H4 (cell line): ENCODE data around the gene MDH2. TPM values are rescaled to one million over a fixed set of nuclear protein-coding genes. Genes with fewer than 3 reads are reported as not detected.
"Not testable (repeated sequence)": the region's sequence is repeated elsewhere in the genome, so short reads cannot be mapped to it uniquely, and the experiment has no call there.

Experiments
- DNase-seq: peaks from one replicate; pipeline ENCODE4 v3.0.0-alpha.2; 2015; ENCODE audit warnings: low spot score
- total RNA-seq: library from RNA; depleted of rRNA; stranded (reverse); fragments of >200 nt; shearing (Covaris generic); gene quantifications from 2 replicates; pipeline ENCODE4 v1.2.3, GENCODE V29; 2014; rRNA removed

The MDH2 gene, protein sequence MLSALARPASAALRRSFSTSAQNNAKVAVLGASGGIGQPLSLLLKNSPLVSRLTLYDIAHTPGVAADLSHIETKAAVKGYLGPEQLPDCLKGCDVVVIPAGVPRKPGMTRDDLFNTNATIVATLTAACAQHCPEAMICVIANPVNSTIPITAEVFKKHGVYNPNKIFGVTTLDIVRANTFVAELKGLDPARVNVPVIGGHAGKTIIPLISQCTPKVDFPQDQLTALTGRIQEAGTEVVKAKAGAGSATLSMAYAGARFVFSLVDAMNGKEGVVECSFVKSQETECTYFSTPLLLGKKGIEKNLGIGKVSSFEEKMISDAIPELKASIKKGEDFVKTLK
- 119 and 156 TPM in 2 replicates for total RNA-seq

DNA sequence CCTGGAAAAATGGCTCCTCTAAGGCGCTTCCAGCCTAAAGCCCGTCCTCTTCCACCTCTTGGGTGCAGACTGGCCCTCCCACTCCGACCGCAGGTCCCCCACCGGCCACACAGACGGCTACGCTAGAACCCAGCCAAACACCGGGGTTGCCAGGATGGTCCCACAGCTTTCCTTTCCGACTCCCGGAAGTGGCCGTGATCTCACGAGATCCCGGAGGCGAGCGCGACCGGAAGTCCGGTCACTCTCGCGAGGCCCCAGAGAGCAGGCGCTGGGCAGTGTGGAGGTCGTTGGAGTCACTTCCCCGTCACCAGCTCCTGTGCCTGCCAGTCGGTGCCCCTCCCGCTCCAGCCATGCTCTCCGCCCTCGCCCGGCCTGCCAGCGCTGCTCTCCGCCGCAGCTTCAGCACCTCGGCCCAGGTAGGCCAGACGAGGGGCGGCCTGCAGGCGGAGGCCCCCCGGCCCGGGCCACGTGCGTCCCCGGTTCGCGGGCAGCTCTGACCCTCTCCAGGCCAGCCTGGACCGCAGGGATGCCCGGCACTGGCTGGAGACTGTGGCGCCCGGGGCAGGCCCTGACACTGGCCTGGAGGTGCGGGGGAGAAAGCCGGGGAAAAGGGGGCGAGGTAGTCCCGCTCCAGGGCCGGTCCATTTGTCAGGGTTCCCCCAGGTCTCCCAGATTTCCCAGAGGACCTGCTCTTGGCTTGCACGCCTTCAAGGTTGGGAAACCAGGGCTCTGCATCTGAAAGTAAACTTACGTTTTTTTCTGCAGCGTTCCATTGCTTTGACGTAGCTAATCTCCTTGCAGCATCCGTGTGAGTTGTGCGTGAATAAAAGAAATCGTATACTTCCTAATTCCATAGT is at the start of gene MDH2, which contains the start of gene STYXL1:
TSS of gene MDH2 (plus strand) at position 296 of the 857 bp plus-strand sequence. CDS start at position 351, 55 bp downstream.
TSS of gene STYXL1 (minus strand) at position 190 of the 857 bp plus-strand sequence. CDS start 17,477 bp downstream, outside the sequence.
- DNase-seq: peak; percentile 98

DNA sequence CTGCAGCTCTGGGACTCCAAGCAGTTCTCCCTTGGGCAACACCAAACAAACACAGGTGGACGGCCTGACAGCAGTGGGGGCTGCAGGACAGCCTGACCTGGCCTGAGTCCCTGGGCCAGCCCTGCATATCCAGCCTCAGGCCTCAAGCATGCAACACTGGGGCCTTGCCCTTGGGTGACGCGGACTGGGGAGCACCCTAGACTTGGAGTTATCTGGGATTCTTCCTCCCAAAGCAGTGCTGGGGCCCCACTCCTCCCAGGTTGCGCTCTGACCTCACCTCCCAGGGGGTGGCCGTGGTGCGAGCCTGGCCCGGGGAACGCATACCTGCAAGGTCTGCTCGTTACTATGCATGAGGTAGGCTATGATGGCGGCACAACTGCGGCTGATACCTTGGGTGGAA is 47.3 kb upstream of the MDH2 start:
- DNase-seq: no peak

DNA sequence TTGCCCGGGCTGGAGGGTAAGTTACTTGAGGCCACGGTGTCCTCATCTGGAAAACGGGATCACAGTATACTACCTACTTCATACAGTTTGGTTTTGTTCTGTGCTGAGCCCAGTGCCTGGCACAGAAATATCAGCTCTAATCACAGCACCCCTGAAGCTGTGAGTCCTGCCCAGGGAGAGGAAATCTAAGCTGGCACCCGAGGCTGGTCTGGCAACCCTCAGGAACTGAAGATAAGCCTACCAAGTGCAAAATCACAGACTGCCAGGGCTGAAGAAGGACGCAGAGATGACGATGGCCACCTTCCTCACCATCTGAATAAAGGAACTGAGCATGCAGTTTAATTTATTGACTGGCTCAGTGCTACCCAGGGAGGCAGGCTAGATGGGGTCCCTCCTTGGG is 45.8 kb upstream of the MDH2 start:
- no peak for DNase-seq

DNA sequence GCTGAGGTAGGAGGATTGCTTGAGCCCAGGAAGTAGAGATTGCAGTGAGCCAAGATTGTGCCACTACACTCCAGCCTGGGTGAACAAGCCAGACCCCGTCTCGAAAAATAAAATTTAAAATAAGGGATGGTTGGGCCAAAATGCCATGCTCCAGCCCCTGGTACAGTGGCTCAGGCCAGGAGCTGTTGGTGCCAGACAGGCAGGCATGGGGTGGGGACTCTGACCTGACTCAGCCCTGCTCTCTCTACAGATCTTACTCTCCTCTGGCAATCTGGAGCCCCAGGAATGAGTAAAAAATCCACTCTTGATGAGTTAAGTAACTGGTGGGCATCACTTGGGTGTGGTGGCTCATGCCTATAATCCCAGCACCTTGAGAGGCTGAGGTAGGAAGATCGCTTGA is 45.1 kb upstream of the MDH2 start:
- no peak for DNase-seq

DNA sequence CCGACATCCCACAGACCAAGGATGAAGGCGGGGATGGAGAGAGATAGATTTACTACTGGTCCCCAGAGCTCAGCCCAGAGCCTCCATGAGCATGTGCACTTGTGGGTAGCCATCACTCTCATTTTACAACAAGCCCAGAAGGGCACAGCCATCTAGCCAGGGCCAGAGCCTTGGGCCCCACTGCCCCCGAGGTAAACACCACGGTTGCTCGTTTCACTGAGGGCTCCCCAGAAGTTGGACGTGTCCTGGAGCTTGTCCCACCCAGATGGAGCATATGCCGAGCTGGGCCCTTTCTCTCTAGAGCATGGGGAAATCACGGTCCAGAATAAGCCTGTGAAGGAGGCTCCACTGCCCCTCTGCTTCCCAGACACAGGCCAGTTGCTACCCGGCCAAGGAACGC is 44.6 kb upstream of the MDH2 start:
- DNase-seq: no peak

DNA sequence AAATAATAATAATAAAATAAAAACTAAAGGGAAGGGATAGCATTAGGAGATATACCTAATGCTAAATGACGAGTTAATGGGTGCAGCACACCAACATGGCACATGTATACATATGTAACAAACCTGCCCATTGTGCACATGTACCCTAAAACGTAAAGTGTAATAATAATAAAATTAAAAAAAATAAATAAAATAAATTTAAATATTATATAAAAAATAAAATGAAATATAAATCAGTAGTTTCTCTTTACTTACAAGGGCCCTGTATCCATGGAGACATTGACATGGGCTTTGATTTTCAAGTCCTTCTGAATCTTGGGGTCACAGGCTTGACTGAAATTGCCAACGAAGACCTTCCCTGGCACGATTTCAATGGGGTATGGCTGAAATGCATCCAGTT is 42.9 kb upstream of the MDH2 start:
- not testable (repeated sequence) for DNase-seq

DNA sequence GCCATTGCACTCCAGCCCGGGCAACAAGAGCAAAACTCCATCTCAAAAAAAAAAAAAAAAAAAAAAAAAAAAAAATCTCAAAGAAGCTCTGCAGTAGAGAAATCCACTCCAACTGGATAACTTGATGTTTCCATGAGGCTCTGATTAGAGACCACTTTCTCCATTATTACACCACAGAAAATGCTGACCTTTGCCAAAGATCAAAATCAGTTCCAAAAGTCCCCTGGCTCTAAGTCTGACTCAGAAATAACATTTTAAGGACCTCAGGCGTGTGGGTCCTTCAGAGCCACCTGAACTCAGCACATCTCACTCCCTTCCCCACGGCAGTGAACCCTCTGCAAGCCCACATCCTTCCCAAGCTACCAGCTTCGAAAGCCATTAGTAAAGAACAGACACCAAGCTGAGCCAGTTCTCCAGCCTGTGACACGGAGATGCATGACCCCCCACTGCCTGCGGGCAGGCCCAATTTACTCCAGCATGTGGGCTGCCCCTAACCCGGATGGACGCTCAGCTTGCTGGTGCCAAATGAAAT is 39.7 kb upstream of the MDH2 start:
- no peak for DNase-seq

DNA sequence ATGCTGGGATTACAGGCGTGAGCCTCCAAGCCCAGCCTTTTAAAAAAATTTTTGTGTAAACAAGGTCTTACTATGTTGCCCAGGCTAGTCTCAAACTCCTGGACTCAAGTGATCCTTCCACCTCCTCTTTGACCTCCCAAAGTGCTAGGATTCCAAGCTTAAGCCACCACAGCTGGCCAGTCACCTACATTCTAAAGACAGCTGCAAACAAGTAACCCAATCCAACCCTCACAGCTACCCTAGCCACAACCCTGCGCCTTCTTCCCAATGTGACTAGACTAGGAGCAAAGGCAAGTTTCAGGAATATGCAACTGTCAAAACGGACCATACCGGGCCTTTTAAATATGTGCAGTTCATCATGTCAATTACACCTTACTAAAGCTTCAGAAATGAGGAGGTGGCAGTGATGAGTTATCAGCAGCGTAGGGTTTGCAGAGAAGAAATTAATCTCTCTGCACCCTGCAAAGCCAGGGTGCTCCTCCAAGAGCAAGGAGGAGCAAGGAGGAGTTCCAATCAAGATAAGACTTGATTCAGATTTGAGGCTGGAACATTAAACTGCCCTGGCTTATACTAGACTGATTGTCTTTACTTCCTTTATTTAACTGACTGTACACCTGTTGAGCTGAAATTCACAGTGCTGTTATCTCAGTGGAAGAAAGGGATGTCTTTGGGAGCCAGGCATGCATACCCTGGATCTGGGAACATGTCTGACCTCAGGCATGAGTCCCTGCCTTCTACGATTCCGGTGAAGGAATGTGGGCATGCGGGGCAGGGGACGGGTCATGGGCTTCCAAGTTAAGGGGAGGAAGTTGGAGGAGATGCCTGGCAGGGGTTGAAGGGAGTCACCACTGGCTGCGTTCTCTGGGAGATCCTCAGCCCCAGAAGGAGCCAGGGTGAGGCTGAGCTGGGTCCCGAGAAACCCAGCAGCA is 38.0 kb upstream of the MDH2 start:
- no peak for DNase-seq

DNA sequence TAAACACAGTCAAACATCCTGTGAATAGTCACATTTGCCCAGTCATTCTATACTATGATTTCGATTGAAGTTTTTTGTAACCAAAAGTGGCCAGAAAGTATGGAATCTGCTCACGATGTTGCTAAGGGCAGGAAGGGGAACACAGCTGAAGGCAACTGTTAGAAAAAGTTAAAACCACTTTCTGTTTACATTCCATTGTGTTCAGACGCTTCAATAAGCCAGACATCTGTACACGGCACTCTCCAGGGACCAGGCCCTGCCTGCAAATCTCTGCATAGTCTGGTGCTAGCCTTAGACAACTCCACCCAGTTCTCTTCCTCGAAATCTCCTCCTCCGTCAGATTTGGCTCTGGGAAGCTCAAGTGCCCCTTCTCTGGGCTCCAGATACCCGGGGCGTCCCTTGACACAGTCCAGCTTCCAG is 36.5 kb upstream of the MDH2 start:
- DNase-seq: peak; percentile 88

DNA sequence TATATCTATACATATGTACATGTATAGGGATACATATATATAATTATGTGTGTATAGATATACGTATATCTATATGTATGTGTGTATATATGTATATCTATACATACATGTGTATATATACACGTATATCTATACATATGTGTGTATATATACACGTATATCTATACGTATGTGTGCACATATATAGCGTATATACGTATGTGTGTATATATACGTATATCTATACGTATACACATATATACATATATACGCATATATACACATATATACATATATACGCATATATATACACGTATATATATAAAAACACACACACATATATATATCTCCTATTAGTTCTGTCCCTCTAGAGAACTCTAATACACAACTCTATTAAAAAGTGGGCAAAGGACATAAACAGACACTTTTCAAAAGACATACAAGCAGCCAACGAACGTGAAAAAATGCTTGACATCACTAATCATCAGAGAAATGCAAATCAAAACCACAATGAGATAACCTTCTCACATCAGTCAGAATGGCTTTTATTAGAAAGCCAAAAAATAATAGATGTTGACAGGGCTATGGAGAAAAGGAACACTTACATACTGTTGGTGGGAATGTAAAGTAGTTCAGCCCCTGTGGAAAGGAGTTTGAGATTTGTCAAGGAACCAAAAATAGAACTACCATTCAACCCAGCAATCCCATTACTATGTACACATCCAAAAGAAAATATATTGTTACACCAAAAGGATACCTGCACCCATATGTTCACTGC is 31.5 kb upstream of the MDH2 start:
- no peak for DNase-seq

DNA sequence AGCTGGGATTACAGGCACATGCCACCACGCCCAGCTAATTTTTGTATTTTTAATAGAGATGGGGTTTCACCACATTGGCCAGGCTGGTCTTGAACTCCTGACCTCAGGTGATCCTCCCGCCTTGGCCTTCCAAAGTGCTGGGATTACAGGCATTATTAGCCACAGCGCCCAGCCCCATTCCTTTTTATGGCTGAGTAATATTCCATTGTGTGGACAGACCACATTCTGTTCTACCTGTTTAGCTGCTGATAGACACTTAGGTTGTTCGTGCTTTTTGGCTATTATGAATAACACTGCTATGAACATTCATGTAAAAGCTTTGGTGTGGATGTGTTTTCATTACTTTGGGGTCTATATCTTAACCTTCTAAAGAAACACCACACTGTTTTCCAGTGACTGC is 29.4 kb upstream of the MDH2 start:
- not testable (repeated sequence) for DNase-seq

DNA sequence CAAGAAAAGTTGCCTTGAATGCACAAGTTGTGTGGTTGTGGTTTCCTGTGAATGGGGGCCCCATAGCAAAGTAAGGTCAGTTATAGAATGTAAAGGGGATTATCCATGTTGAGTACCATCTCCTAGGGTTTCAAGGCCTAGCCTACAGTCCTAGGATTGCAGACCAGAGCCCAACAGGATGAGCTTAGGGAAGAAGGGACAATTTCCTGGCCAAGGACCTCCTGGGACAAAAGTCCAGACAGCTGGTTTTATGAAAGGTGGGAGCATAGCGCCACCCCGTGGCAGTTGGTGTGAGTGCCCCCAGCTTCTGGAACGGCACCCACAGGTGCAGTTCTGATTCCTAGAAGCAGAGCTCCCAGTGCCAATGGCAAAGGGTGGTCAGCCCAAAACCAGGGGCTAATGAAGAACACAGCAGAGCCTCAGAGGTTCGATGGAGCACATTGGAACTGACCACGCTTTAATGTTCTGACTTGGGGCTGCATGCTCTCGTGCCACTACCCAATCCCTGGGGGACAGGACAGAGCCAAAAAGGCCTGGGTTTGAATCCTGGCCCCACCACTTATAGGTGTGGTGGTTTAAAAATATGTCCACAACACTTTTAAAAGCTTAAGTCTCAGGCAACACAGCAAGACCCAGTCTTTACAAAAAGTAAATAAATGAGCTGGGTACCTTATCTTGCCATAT is 27.7 kb upstream of the MDH2 start:
- DNase-seq: peak; percentile 71

DNA sequence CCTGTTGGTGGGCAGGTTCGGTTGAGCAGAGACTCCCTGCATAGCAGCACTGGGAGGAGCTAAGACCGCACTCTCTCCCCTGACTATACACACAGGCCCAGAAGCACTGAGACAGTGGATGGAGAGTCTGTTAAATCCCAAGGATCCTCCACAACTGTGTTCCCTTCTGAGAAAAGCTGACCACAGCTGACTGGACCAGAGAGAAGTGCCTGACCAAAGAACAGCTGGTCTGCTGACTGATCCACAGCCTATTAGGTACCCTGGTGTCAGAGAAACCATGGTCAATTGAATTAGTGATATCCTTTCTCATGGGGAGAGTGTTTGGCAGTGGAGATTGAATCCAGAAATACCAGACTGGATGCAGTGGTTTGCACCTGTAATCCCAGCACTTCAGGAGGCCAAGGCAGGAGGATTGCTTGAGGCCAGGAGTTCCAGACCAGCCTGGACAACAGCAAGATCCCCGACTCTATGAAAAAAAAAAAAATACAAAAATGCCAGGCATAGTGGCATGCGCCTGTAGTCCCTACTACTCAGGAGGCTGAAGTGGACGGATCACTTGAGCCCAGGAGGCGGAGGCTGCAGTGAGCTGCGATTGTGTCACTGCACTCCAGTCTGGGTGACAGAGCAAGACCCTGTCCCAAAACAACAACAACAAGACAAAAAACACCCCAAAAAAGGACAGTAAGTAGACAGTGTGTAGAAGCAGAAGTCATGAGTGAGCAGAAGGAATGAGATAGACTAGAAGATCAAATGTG is 25.7 kb upstream of the MDH2 start:
- DNase-seq: no peak

DNA sequence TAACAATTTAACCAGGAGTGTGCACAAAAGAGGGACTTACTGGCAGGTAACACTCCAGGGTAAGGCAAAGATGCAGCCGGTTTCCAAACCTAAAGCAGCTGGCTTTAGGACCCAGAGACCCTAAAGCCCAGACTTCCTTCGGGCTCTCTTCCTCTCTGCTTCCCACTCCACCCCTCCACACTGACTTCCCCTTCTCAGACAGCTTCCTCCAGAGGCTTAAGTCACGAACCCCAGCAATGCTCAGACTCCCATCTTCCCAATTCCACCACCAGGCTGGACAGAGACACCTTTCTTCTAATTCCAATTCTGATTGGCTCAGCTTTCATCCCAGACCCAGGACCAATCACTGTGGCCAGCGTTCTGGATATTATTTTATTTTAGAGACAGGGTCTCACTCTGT is 24.9 kb upstream of the MDH2 start:
- no peak for DNase-seq

DNA sequence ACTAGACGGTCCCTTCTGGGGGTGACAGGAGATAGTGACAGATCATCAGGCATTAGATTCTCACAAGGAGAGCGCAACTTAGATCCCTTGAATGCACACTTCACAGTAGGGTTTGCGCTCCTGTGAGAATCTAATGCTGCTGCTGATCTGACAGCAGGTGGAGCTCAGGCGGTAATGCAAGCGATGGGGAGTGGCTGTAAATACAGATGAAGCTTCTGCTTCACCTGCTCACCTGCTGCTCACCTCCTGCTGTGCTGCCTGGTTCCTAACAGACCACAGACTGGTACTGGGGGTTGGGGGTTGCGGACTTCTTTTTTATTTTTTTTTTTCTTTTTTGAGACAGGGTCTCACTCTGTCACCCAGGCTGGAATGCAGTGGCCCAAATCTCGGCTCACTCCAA is 18.2 kb upstream of the MDH2 start:
- DNase-seq: not testable (repeated sequence)

DNA sequence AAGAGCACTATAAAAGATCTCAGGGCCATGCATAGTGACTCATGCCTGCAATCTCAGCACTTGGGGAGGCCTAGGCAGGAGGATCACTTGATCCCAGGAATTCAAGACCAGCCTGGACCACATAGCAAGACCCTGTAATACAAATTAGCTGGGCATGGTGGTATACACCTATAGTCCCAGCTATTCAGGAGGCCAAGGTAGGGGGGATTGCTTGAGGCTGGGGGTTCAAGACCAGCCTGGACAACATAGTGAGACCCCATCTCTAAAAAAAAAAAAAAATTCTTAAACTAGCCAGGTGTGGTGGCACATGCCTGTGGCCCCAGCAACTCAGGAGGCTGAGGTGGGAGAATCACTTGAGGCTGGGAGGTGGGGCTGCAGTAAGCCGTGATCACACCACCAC is 15.9 kb upstream of the MDH2 start:
- no peak for DNase-seq

DNA sequence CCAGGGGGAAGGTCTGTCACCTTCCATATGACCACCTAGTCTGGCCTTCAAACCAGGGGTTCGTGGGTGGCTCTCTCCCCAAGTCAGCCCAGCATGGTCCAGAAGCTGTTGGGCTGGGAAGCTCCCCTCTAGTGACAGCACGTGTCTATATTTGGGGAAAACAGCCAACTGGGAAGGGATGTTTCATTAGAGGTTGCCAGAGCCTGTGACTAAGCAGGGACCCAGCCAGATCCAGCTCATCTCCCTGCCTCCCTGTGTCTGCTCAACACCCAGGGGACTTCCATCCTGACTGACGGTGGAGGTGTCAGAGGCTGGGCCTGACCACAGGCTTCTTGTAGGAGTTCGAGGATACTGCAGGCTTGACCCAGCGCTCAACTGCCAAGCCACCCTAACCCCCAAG is 10.6 kb upstream of the MDH2 start:
- DNase-seq: no peak

DNA sequence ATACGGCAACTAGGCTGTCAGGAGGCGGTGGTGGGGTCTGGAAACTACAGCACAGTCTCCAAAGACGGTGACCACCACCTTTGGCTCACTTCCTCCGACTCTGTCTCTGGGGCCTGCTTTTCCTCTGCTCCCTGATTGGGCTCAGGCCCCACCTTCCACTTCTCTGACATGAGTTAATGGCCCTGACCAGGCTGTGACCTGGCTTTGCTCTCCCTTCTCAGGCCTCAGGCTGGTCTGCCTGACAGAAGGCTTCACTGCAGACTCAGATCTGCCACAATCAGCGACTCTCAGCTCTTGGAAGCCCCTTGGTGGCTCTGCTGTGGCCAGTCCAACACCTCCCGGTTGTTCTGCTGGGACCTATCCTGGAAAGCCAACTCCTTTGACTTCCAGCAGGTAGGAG is 7.8 kb upstream of the MDH2 start:
- DNase-seq: no peak

DNA sequence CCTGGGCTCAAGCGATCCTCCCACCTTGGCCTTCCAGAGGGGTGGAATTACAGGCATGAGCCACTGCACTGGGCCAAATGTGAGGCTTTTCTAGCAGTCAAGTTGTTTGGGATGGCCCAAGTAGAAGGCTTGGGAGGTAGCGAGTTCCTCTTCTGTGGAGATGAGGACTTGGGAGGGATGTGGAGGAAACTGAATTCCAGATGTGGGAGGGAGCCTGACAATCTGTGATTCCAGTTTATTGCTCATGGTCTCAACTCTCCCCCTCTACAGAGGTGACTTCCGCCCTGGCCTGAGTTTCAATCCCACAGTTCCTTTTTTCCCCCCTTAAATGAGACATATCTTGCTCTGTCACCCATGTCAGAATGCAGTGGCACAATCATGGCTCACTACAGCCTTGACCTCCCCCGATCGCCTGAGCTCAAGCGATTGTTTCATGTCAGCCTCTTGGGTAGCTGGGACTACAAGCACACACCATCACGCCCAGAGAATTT is 3.5 kb upstream of the MDH2 start:
- DNase-seq: no peak
